CD4-positive, alpha-beta T cell (primary cell): ENCODE measurements around the gene LAMC2. TPM values are rescaled to one million over a fixed set of nuclear protein-coding genes. Genes with fewer than 3 reads are reported as not detected.

Source experiments
- ATAC-seq: fragments of 200-7000 bp; cut with Tn5 transposase; one replicate; pipeline ENCODE4 v1.10.0; 2022; ENCODE audit warnings: mild to moderate bottlenecking; ENCODE audit not compliant: poor library complexity
- CTCF ChIA-PET: fragments of 350-600 bp; sonication (Branson Sonifier 250); formaldehyde crosslinking; loops from one replicate; lab custom pipeline; 2021; ENCODE audit warnings: antibody characterized with exemption, inconsistent platforms; lab: Charles Lee
- POLR2A ChIA-PET: fragments of 350-600 bp; sonication (Branson Sonifier 250); formaldehyde crosslinking; loops from one replicate; lab custom pipeline; 2021; ENCODE audit warnings: antibody characterized with exemption, inconsistent platforms; lab: Charles Lee
- DNase-seq, 14 experiments: peaks; one replicate each; pipeline ENCODE4 v3.0.0-alpha.2; 2013 to 2020; ENCODE audit warnings: mixed read lengths in 2 of 14
- H3K27ac ChIP-seq, 2 donors: one replicate each; pipeline versions ENCODE4 v1.5.1 to v1.7.0; 2013; ENCODE audit warnings: low read length in 2 of 2, low read depth in 1 of 2, mild to moderate bottlenecking in 1 of 2
- H3K27me3 ChIP-seq, 2 experiments: 1 replicate in 1 of 2; 2 replicates in 1 of 2; pipeline versions ENCODE4 v1.6.1 to v1.7.0; 2013; ENCODE audit warnings: low read length in 2 of 2, control low read depth in 1 of 2, mild to moderate bottlenecking in 1 of 2, moderate library complexity in 1 of 2; ENCODE audit not compliant: insufficient read depth in 2 of 2, control insufficient read depth in 1 of 2
- H3K36me3 ChIP-seq: one replicate; pipeline ENCODE4 v1.6.1; 2013; ENCODE audit warnings: low read length, control low read depth; ENCODE audit not compliant: insufficient read depth
- H3K4me1 ChIP-seq: one replicate; pipeline ENCODE4 v1.6.1; 2013; ENCODE audit warnings: low read length, control low read depth; ENCODE audit not compliant: insufficient read depth
- H3K4me3 ChIP-seq: one replicate; pipeline ENCODE4 v1.5.1; 2013; ENCODE audit warnings: mild to moderate bottlenecking, low read length, moderate library complexity
- H3K9me3 ChIP-seq, 2 experiments: 1 replicate in 1 of 2; 2 replicates in 1 of 2; pipeline versions ENCODE4 v1.6.1 to v1.7.0; 2013; ENCODE audit warnings: low read length in 2 of 2, mild to moderate bottlenecking in 2 of 2, control low read depth in 1 of 2, moderate library complexity in 1 of 2; ENCODE audit not compliant: control insufficient read depth in 1 of 2, insufficient read depth in 1 of 2
- H3K27ac Mint-ChIP-seq: one replicate; pipeline ENCODE4 v1.8.0; 2020; ENCODE audit warnings: mixed read lengths
- H3K27me3 Mint-ChIP-seq: one replicate; pipeline ENCODE4 v1.8.0; 2021; ENCODE audit warnings: mixed read lengths
- H3K36me3 Mint-ChIP-seq: one replicate; pipeline ENCODE4 v1.8.0; 2021; ENCODE audit warnings: low read depth, mixed read lengths
- H3K4me1 Mint-ChIP-seq: one replicate; pipeline ENCODE4 v1.8.0; 2021; ENCODE audit warnings: low read depth, mixed read lengths
- H3K4me3 Mint-ChIP-seq: one replicate; pipeline ENCODE4 v1.8.0; 2020; ENCODE audit warnings: mild to moderate bottlenecking, mixed read lengths
- H3K9me3 Mint-ChIP-seq: one replicate; pipeline ENCODE4 v1.8.0; 2020; ENCODE audit warnings: mixed read lengths
- CTCF ChIP-seq: fragments of 200-600 bp; IDR thresholded peaks from one replicate; pipeline ENCODE4 v1.8.0; 2022; ENCODE audit warnings: antibody characterized with exemption, mild to moderate bottlenecking
- intact Hi-C, 2 experiments: fragments of 100-400 bp; cut with DNase I in 1 of 2; cut with micrococcal nuclease in 1 of 2; formaldehyde crosslinking; loops; one replicate each; pipeline versions ENCODE4 v1.15.1 to v1.9.0; 2023 to 2025; cut with DNase I, micrococcal nuclease
- total RNA-seq, 174 experiments: library from RNA in 2 of 174; stranded (reverse) in 2 of 174; gene quantifications; one replicate each; pipeline ENCODE4 v1.2.3 and lab custom pipeline; 2021 to 2026

Gene LAMC2
- total RNA-seq, 2 experiments from 2014 or later: not detected

DNA sequence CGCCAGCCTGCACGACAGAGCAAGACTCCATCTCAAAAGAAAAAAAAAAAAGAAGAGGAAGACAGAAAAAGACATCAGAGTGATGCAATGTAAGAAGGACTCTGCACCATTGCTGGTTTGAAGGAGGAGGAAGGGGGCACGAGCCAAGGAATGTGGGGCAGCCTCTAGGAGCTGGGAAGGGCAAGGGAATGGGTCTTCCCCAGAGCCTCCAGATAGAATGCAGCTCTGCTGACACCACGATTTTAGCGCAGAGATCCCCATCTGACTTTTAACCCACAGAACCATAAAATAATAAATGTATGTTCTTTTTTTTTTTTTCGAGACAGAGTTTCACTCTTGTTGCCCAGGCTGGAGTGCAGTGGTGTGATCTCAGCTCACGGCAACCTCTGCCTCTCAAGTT lies 33.9 kb upstream of the LAMC2 start:
- POLR2A ChIA-PET: no interaction called here
- no peaks in the 10 kb centered on the region for H3K36me3 ChIP-seq
- no peaks in the 10 kb centered on the region for H3K4me1 Mint-ChIP-seq
- DNase-seq: no peak
- no peak for TF ChIP-seq CTCF
- no peak overlapping the region for H3K27ac ChIP-seq
- peaks cover 0 to 2% of the 10 kb centered on the region in 2 experiments for H3K27me3 ChIP-seq
- H3K27me3 Mint-ChIP-seq: peaks cover 27% of the 10 kb centered on the region
- no peaks in the 10 kb centered on the region for H3K36me3 Mint-ChIP-seq
- intact Hi-C loops: no loop called here
- H3K9me3 Mint-ChIP-seq: no peaks in the 10 kb centered on the region
- CTCF ChIA-PET: no interaction called here
- H3K4me3 ChIP-seq: no peak overlapping the region
- no peak overlapping the region for H3K4me3 Mint-ChIP-seq
- no peak for ATAC-seq
- no peaks in the 10 kb centered on the region for H3K9me3 ChIP-seq
- H3K4me1 ChIP-seq: no peaks in the 10 kb centered on the region
- H3K27ac Mint-ChIP-seq: no peak overlapping the region

DNA sequence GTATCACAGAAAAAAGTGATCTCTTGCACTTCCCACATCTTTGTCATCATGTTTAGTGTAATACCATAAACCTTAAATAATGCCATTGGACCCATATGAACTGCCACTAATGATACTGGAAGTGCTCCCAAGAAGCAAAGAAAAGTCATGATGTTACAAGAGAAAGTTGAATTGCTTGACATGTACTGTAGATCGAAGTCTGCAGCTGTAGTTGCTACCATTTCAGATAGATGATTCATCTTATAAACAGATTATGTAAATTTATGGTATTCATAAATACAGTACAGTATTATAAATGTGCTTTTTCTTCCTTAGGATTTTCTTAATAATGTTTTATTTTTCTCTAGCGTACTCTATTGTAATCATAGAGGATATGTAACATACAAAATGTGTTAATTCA lies 30.1 kb upstream of the LAMC2 start:
- Mint-ChIP-seq H3K4me3 (no peak overlapping the region), H3K36me3 (no peaks in the 10 kb centered on the region), H3K9me3 (no peaks in the 10 kb centered on the region), H3K27ac (no peak overlapping the region), H3K4me1 (no peaks in the 10 kb centered on the region), H3K27me3 (peaks cover 27% of the 10 kb centered on the region)
- ChIA-PET POLR2A (no interaction called here), CTCF (no interaction called here)
- TF ChIP-seq CTCF: no peak
- intact Hi-C loops: no loop called here
- Histone ChIP-seq H3K9me3 (no peaks in the 10 kb centered on the region), H3K27me3 (peaks cover 0 to 2% of the 10 kb centered on the region in 2 experiments), H3K4me1 (no peaks in the 10 kb centered on the region), H3K4me3 (no peak overlapping the region), H3K36me3 (no peaks in the 10 kb centered on the region), H3K27ac (no peak overlapping the region)
- ATAC-seq: no peak
- DNase-seq: no peak

DNA sequence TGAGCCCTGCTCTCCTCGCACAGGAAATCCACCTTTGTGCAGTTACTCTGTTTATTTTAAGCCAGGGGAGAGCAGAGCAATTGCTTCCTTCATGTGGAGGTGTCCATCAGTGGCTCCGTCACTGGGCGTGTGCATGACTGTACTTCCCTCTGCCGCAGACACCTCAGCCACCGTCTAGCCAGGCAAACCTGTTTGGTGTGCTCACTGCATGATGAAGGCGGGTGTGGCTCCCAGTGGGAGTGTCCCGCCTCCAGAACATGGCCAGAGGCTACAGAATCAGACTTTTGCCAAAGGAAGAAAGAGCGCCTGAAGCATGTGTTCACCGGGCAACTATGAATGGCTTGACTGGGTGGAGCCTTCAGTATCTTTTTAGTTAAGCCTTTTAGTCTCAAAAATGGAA lies 26.1 kb upstream of the LAMC2 start:
- DNase-seq (no peak), ATAC-seq (no peak)
- Mint-ChIP-seq H3K4me1 (no peaks in the 10 kb centered on the region), H3K27me3 (peaks cover 11% of the 10 kb centered on the region), H3K36me3 (no peaks in the 10 kb centered on the region), H3K27ac (no peak overlapping the region), H3K4me3 (no peak overlapping the region), H3K9me3 (no peaks in the 10 kb centered on the region)
- TF ChIP-seq CTCF: no peak
- Histone ChIP-seq H3K9me3 (no peaks in the 10 kb centered on the region), H3K4me1 (no peaks in the 10 kb centered on the region), H3K36me3 (no peaks in the 10 kb centered on the region), H3K27me3 (no peaks in the 10 kb centered on the region), H3K4me3 (no peak overlapping the region), H3K27ac (no peak overlapping the region)
- intact Hi-C loops: no loop called here
- POLR2A ChIA-PET: no interaction called here
- CTCF ChIA-PET: no interaction called here
